GM12873 (cell line): ENCODE results near the gene DYNC1H1.

ENCODE experiments used
- TF ChIP-seq, protein P1 (sequence below): IDR thresholded peaks from 2 replicates; pipeline ENCODE4 v1.5.1; 2012; ENCODE audit warnings: low read depth, mild to moderate bottlenecking, moderate library complexity, low read length, control low read depth; ENCODE audit not compliant: insufficient read depth; ENCODE audit errors: missing control alignments

Gene DYNC1H1

DNA sequence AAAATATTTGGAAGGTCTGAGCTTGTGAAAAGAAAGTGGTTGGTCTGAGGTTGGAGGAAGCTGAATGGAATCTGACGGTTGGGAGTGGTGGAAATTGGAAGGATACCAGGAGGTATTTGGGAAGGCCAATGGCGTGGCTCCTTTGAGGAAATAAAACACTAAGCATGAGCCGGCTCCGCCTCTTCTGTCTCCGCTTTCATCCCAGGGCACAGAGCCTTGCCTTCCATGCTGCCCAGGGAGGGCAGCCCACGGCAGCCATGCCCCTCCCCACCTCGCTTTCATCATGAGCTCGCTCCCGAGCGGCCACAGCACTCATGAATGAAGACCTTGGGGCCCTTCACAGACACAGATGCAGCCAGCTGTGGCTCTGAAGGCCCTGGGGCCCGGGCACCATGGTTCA, 86.3 kb downstream of the DYNC1H1 start:
- TF ChIP-seq, protein P1, sequence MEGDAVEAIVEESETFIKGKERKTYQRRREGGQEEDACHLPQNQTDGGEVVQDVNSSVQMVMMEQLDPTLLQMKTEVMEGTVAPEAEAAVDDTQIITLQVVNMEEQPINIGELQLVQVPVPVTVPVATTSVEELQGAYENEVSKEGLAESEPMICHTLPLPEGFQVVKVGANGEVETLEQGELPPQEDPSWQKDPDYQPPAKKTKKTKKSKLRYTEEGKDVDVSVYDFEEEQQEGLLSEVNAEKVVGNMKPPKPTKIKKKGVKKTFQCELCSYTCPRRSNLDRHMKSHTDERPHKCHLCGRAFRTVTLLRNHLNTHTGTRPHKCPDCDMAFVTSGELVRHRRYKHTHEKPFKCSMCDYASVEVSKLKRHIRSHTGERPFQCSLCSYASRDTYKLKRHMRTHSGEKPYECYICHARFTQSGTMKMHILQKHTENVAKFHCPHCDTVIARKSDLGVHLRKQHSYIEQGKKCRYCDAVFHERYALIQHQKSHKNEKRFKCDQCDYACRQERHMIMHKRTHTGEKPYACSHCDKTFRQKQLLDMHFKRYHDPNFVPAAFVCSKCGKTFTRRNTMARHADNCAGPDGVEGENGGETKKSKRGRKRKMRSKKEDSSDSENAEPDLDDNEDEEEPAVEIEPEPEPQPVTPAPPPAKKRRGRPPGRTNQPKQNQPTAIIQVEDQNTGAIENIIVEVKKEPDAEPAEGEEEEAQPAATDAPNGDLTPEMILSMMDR: no peak

DNA sequence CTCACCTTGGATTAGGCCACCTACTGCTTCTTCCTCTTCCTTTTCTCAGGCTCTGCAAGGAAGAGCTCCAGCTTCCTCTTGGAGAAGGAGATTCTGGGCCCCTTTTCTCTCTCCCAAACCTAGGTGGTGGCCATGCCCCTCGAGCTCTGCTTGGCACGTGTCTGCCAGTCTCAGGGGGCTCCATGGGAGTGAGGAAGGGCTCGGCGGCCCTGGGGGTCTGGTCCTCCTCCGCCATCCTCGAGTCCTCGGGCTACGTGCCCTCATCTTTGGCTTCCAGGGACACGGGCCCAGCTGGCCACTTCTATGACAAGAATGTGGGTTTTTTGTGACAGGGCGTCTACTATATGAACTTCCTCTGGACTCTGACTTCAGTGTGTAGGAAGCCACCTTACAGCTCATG, 88.1 kb downstream of the DYNC1H1 start:
- TF ChIP-seq, protein P1: no peak

DNA sequence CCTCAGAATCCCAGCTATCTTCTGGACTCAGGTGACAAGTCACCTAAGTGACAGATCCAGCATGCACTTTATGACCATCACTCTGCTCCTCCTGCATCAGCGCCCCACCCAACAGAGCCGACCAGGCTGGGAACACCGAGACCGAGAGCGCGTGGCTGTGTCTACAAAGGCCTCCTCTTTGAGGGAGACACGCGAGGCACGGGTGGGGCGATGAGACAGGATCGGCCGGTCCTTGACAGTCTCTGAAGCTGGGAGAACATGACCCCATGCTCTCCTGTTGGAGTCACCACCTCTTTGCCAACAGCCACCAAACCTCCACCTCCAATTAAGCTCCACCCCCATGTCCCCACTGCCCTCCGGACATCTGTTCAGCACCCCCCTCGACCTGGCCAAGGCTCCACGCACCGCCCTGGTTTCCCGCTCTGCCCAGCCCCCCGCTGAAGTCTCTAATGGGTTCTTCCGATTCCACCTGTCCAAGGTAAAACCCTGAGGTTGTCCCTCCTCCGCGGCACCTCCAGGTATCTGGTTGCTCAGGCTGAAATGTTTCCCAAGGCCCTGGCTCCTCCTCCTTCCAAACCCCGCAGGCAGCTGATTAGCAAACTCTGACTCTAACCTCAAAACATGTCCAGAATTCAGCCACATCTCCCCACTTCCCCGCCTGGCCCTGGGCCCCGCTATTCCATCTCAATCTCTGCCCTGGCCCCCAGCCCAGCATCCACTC, 91.0 kb downstream of the DYNC1H1 start:
- TF ChIP-seq, protein P1: no peak

DNA sequence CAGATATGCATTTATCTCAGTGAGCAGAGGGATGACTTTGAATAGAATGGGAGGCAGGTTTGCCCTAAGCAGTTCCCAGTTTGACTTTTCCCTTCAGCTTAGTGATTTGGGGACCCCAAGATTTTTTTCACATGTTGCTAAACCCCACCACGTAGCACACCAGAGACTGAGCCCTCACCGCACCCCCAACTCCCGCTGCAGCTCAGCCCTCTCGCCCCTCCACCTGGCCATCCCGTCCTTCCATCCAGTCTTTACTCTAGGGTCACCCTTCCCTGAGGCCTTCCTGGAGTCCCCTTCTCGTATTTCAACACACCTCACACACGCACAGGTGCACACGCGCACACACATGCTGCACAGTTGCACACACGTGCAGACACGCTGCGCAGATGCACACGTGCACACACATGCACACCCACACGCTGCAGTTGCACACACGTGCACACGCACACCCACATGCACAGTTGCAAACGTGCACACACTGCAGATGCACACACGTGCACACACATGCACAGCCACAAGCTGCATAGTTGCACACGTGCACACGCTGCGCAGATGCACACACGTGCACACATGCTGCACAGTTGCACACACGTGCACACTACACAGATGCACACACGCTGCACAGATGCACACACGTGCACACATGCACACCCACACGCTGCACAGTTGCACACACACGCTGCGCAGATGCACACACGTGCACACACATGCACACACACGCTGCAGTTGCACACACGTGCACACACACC, 92.5 kb downstream of the DYNC1H1 start:
- TF ChIP-seq, protein P1: no peak

DNA sequence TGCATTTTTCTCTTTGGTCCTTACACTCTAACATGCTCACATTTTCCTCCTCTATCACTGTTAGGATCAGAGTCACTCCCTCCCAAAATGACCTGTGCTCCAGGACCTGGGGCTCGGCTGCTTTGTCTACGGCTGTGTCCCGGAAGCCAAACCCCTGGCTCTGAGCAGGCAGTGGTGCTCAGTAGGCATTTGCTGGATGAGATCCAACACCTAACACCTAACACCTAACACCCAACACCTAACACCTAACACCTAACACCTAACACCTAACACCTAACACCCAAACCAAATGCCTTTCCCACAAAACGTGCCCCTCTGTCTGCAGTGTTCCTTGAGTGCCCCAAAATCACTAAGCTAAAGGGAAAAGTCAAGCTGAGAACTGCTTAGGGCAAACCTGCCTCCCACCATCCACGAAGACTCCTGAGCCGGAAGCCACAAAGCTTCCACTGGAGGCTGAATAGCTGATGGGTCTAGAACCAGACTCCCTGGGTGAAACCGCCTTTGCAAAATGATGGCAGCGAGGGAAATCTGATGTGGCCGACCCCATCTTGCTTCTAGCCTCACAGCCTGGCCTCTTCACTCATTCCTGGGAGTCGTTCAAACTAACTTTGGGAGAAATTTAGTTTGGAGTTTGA, 93.2 kb downstream of the DYNC1H1 start:
- TF ChIP-seq, protein P1: no peak

DNA sequence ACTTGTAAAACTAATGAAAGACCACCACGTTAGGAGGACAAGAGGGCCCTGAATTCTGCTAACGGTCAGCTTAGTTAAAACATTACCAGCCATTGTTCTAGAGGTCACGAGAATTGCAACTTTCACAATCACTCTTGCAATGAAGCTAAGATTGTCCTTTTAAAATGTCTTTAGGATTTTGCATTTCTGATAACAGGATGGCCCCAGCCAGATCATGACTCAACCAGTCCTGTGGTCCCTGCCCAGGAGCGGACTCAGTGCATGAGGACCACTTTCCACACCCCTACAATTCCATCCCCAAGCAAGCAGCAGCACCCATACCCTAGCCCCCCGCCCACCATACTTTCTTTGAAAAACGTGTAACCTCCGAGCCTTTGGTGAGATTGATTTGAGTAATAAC, 93.8 kb downstream of the DYNC1H1 start:
- TF ChIP-seq, protein P1: no peak

DNA sequence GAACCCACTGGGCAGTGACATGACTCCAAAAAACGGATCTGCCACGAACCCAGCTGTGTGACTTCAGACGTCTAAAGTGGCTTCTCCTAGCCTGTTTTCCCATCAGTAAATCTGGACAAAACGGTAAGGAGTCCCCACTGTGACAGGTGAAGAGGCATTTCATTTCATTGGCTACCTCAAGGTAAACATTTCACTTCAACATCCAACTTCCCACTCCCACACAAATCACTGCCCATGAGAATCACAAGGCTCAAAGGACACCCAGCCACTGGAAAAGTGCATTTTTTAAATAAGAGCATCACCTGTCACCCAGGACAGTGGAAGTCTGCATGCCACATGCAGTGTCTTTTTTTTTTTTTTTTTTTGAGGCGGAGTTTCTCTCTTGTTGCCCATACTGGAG, 94.6 kb downstream of the DYNC1H1 start:
- TF ChIP-seq, protein P1: no peak
